Pancreas (tissue), 10 donors: ENCODE measurements around the gene VSIR. TPM values are rescaled to one million over a fixed set of nuclear protein-coding genes. Genes with fewer than 3 reads are reported as not detected.

Experiments
- ATAC-seq, 4 donors: fragments of 200-7000 bp; cut with Tn5 transposase; one replicate each; pipeline versions ENCODE4 v1.8.0 to v1.9.1; 2020; ENCODE audit warnings: mild to moderate bottlenecking in 4 of 4, moderate library complexity in 4 of 4
- DNase-seq, 6 donors: peaks; one replicate each; pipeline ENCODE4 v3.0.0-alpha.2; 2020
- FAIRE-seq: peaks from 2 replicates; lab custom pipeline; 2012; peaks lifted over from hg19 to GRCh38; lab: Jason Lieb, UNC
- H3K27ac ChIP-seq, 4 donors: fragments of 200-600 bp; sonication (generic); 1 replicate in 3 of 4; 2 replicates in 1 of 4; pipeline versions ENCODE4 v1.5.0 to v1.8.0; 2020
- H3K27me3 ChIP-seq, 4 donors: fragments of 200-600 bp; one replicate each; pipeline ENCODE4 v1.8.0; 2021
- H3K36me3 ChIP-seq, 3 donors: fragments of 200-600 bp; sonication (generic) in 1 of 3; one replicate each; pipeline versions ENCODE4 v1.5.0 to v1.8.0; 2020 to 2021
- H3K4me1 ChIP-seq, 3 donors: fragments of 200-600 bp; one replicate each; pipeline ENCODE4 v1.8.0; 2021
- H3K4me3 ChIP-seq, 4 donors: fragments of 200-600 bp; sonication (generic) in 2 of 4; one replicate each; pipeline versions ENCODE4 v1.5.0 to v1.8.0; 2020 to 2021
- H3K9me3 ChIP-seq, 4 donors: fragments of 200-600 bp; one replicate each; pipeline ENCODE4 v1.8.0; 2021
- CTCF ChIP-seq, 4 donors: fragments of 200-600 bp; sonication (generic) in 3 of 4; IDR thresholded peaks; one replicate each; pipeline versions ENCODE4 v1.5.0 to v1.8.0; 2021; ENCODE audit warnings: antibody characterized with exemption in 4 of 4
- WGBS, 2 donors: extraction: QIAGEN DNeasy Blood & Tissue Kit; methylation state at CpG; one replicate each; pipeline ENCODE4 v1.1.7; 2013; 5-methylcytosine and 5-hydroxymethylcytosine counted together
- intact Hi-C, 3 donors: fragments of 100-400 bp; cut with DNase I; formaldehyde crosslinking; loops; one replicate each; pipeline versions ENCODE4 v1.11.1 to v1.14.2; 2022
- polyA plus RNA-seq, 2 donors: library from polyadenylated mRNA; stranded (reverse); fragments of 200-250 nt; gene quantifications; one replicate each; pipeline ENCODE4 v1.2.3, GENCODE V29; 2013
- total RNA-seq, 6 donors: library from RNA; stranded (reverse); fragmentation: NEBNext Ultra II Directional in 4 of 6; extraction: Animal tissue kit (Norgen Biotek cat#: 25700) in 4 of 6; gene quantifications; one replicate each; pipeline versions ENCODE4 v1.2.1 to v1.2.4, GENCODE V29; 2021 to 2023
- donor health status: healthy with polysubstance abuse.
- donor health status: DM: no; HTN: no; CAD: no; lungs with moderate emphysema.
- donor health status: DM: no; HTN: no; CAD: no.
- donor health status: control.
- donor health status: control.
- donor health status: Bipolar disorder and iron deficiency.
- donor health status: DM: yes; HTN: yes; CAD: no.
- donor health status: DM: no; HTN: no; CAD: no.
- donor health status: DM: no; HTN: no; CAD: no.
- donor health status: DM: yes; HTN: yes; CAD: no.

Gene VSIR
- total and polyA plus RNA-seq, 8 donors: 3.7 to 27.6 (median 9.3) TPM

GRCh38 chr10:71750124-71750841 lies 23.0 kb downstream of the VSIR start:
- FAIRE-seq (no peak), ATAC-seq (no peak), DNase-seq (peak in 1 of 6 donors; percentile 38)
- 83 to 89% methylated on average over 15 of the region's 15 CpGs for WGBS, 2 donors
- Histone ChIP-seq H3K27me3 (no peaks in the 10 kb centered on the region), H3K4me3 (no peak overlapping the region), H3K36me3 (peaks cover 0 to 12% (median 0%) of the 10 kb centered on the region in 3 donors), H3K9me3 (no peaks in the 10 kb centered on the region), H3K4me1 (peaks cover 4 to 21% (median 9%) of the 10 kb centered on the region in 3 donors), H3K27ac (no peak overlapping the region)
- intact Hi-C loops: no loop called here
- no peak for TF ChIP-seq CTCF (IDR thresholded peaks at IDR 0.05)

GRCh38 chr10:71749396-71749795 lies 23.9 kb downstream of the VSIR start:
- FAIRE-seq: no peak
- WGBS, 2 donors: 81 to 84% methylated on average over 4 of the region's 4 CpGs
- no peak for ATAC-seq
- H3K4me1 ChIP-seq: peaks cover 4 to 21% (median 9%) of the 10 kb centered on the region in 3 donors
- no peak for TF ChIP-seq CTCF (IDR thresholded peaks at IDR 0.05)
- H3K27ac ChIP-seq: peak overlapping the region in 3 of 4 donors; percentile 22 to 63 (median 55)
- H3K36me3 ChIP-seq: peaks cover 0 to 12% (median 0%) of the 10 kb centered on the region in 3 donors
- no peak overlapping the region for H3K4me3 ChIP-seq
- no peaks in the 10 kb centered on the region for H3K9me3 ChIP-seq
- H3K27me3 ChIP-seq: no peaks in the 10 kb centered on the region
- peak in 1 of 6 donors; percentile 49 for DNase-seq
- intact Hi-C loops: no loop called here

GRCh38 chr10:71748671-71749191 lies 24.6 kb downstream of the VSIR start:
- H3K27ac ChIP-seq: peak overlapping the region in 3 of 4 donors; percentile 22 to 63 (median 55)
- peaks cover 4 to 21% (median 9%) of the 10 kb centered on the region in 3 donors for H3K4me1 ChIP-seq
- no peak for TF ChIP-seq CTCF (IDR thresholded peaks at IDR 0.05)
- peak in 3 of 6 donors; percentile 56 to 65 (median 62) for DNase-seq
- no peaks in the 10 kb centered on the region for H3K9me3 ChIP-seq
- ATAC-seq: peak; percentile 15 to 60 (median 44)
- no peak for FAIRE-seq
- no peak overlapping the region for H3K4me3 ChIP-seq
- intact Hi-C loops: no loop called here
- H3K27me3 ChIP-seq: no peaks in the 10 kb centered on the region
- H3K36me3 ChIP-seq: peaks cover 0 to 12% (median 0%) of the 10 kb centered on the region in 3 donors
- 74 to 75% methylated on average over 15 of the region's 15 CpGs for WGBS, 2 donors

- ATAC-seq (peak in 2 of 4 donors; percentile 43 to 48), FAIRE-seq (no peak), DNase-seq (peak in 2 of 6 donors; percentile 38 to 42)
- Histone ChIP-seq H3K27ac (peak overlapping the region in 3 of 4 donors; percentile 45 to 63 (median 55)), H3K9me3 (no peaks in the 10 kb centered on the region), H3K36me3 (peaks cover 0 to 8% (median 0%) of the 10 kb centered on the region in 3 donors), H3K4me1 (peaks cover 4 to 21% (median 9%) of the 10 kb centered on the region in 3 donors), H3K27me3 (no peaks in the 10 kb centered on the region), H3K4me3 (no peak overlapping the region)
- WGBS, 2 donors: 82 to 87% methylated on average over 14 of the region's 14 CpGs
- no peak for TF ChIP-seq CTCF (IDR thresholded peaks at IDR 0.05)
- intact Hi-C loops: no loop called here
Observed at GRCh38 chr10:71747551-71748523, 25.5 kb downstream of the VSIR start.
